ENCODE results near the gene NBPF26.
"Not testable (repeated sequence)": the region's sequence is repeated elsewhere in the genome, so short reads cannot be mapped to it uniquely, and the experiment has no call there.

DNA sequence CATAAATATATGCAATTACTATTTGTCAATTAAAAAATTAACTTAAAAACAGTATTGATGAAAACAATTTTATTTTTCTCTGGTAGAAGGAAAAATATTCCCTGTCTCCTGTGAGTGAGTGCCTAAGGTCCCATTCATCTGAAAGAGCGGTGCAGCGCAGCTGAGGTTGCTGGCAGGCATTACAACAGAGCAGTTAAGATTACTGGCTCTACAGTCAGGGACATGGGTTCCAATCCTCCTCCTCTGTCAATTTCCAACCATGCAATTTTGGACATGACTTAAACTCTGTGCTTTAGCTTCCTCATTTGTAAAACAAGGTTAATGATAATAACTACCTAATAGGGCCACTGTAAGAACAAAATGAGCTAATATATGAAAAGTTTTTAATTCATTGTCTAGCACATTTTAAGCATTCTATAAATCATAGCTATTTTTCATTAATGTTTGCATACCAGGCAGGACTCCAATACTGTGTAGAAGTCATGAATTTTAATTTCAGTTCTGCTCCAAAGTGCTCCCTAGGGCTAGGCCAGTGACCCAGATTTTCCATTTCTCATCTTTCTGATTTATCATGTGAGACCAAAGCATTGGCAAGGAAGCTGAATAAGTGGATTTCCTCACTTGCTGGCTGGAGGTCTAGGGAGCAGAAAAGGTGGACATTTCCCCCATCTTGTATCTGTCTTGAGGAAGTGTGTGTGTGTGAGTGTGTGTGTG, 43.5 kb upstream of the NBPF26 start:
- TF ChIP-seq EZH2 (IDR thresholded peaks at IDR 0.05; ENCODE audit: borderline replicate concordance, low read length) = not testable (repeated sequence)
- TF ChIP-seq, protein P1, sequence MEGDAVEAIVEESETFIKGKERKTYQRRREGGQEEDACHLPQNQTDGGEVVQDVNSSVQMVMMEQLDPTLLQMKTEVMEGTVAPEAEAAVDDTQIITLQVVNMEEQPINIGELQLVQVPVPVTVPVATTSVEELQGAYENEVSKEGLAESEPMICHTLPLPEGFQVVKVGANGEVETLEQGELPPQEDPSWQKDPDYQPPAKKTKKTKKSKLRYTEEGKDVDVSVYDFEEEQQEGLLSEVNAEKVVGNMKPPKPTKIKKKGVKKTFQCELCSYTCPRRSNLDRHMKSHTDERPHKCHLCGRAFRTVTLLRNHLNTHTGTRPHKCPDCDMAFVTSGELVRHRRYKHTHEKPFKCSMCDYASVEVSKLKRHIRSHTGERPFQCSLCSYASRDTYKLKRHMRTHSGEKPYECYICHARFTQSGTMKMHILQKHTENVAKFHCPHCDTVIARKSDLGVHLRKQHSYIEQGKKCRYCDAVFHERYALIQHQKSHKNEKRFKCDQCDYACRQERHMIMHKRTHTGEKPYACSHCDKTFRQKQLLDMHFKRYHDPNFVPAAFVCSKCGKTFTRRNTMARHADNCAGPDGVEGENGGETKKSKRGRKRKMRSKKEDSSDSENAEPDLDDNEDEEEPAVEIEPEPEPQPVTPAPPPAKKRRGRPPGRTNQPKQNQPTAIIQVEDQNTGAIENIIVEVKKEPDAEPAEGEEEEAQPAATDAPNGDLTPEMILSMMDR (IDR thresholded peaks at IDR 0.05; ENCODE audit: low read length) = not testable (repeated sequence)
